Adrenal gland (tissue), 12 donors: ENCODE measurements around the gene RNASE7. TPM values are rescaled to one million over a fixed set of nuclear protein-coding genes. Genes with fewer than 3 reads are reported as not detected.

ENCODE experiments used
- DNase-seq, 7 donors: peaks; one replicate each; pipeline ENCODE4 v3.0.0-alpha.2; 2019 to 2020
- H3K27ac ChIP-seq, 5 donors: fragments of 200-600 bp; sonication (generic) in 4 of 5; 1 replicate in 3 of 5; 2 replicates in 2 of 5; pipeline versions ENCODE4 v1.5.1 to v1.8.0; 2016 to 2020; ENCODE audit warnings: mild to moderate bottlenecking in 1 of 5
- H3K27me3 ChIP-seq: fragments of 200-600 bp; 2 replicates; pipeline ENCODE4 v1.8.0; 2021
- H3K36me3 ChIP-seq, 2 donors: fragments of 200-600 bp; replicated peaks in 1 of 2; 1 replicate in 1 of 2; 2 replicates in 1 of 2; pipeline versions ENCODE4 v1.5.1 to v1.8.0; 2018 to 2022
- H3K4me1 ChIP-seq, 2 donors: fragments of 200-600 bp; replicated peaks in 1 of 2; 1 replicate in 1 of 2; 2 replicates in 1 of 2; pipeline versions ENCODE4 v1.5.1 to v1.8.0; 2018 to 2021
- H3K4me3 ChIP-seq, 4 donors: fragments of 200-600 bp; sonication (generic) in 3 of 4; one replicate each; pipeline ENCODE4 v1.5.1; 2016 to 2018
- H3K9me3 ChIP-seq, 3 donors: fragments of 200-600 bp; sonication (generic) in 1 of 3; replicated peaks in 1 of 3; 1 replicate in 2 of 3; 2 replicates in 1 of 3; pipeline versions ENCODE4 v1.5.1 to v1.8.0; 2016 to 2021
- CTCF ChIP-seq, 6 experiments: fragments of 450-650 bp in 4 of 6; fragments of 200-600 bp in 2 of 6; sonication (generic) in 1 of 6; IDR thresholded peaks; 1 replicate in 5 of 6; 2 replicates in 1 of 6; pipeline versions ENCODE4 v1.5.1 to v1.8.0; 2016 to 2021; ENCODE audit warnings: antibody characterized with exemption in 6 of 6, mild to moderate bottlenecking in 2 of 6, moderate library complexity in 1 of 6
- POLR2A ChIP-seq, 2 donors: fragments of 450-650 bp; IDR thresholded peaks; one replicate each; pipeline ENCODE4 v1.6.1; 2017; ENCODE audit warnings: antibody characterized with exemption in 2 of 2, mild to moderate bottlenecking in 2 of 2, moderate library complexity in 1 of 2
- WGBS, 4 donors: extraction: QIAGEN DNeasy Blood & Tissue Kit in 2 of 4; methylation state at CpG; one replicate each; pipeline versions ENCODE4 v1.1.5 to v1.1.7; 2013 to 2017; 5-methylcytosine and 5-hydroxymethylcytosine counted together
- intact Hi-C, 2 donors: fragments of 100-400 bp; cut with DNase I; formaldehyde crosslinking; loops; one replicate each; pipeline versions ENCODE4 v1.14.1 to v1.15.0; 2022 to 2023
- polyA plus RNA-seq, 3 donors: library from polyadenylated mRNA; stranded (reverse); fragments of 200-250 nt in 2 of 3; fragments of 350-450 nt in 1 of 3; fragmentation: Illumina TruSeq in 1 of 3; extraction: RNeasy Lipid Tissue Mini Kit (QIAGEN cat#74804) in 1 of 3; gene quantifications; one replicate each; pipeline ENCODE4 v1.2.3, GENCODE V29; 2013 to 2014
- total RNA-seq, 9 donors: library from RNA; depleted of rRNA in 4 of 9; stranded (reverse); fragments of >200 nt in 4 of 9; fragments of 120-200 nt in 1 of 9; fragmentation: NEBNext Ultra II Directional in 1 of 9; extraction: Animal tissue kit (Norgen Biotek cat#: 25700) in 1 of 9; gene quantifications; one replicate each; pipeline versions ENCODE4 v1.1.0 to v1.2.4, GENCODE V29; 2013 to 2023
- donor health status: healthy with polysubstance abuse.
- donor health status: Bipolar disorder and iron deficiency.
- donor health status: DM: yes; HTN: yes; CAD: no.
- donor health status: DM: no; HTN: no; CAD: no.
- donor health status: DM: no; HTN: no; CAD: no.
- donor health status: DM: yes; HTN: yes; CAD: no.

Gene RNASE7
- total and polyA plus RNA-seq, 12 donors, result 0.20 to 0.34 TPM; not detected in 10

DNA sequence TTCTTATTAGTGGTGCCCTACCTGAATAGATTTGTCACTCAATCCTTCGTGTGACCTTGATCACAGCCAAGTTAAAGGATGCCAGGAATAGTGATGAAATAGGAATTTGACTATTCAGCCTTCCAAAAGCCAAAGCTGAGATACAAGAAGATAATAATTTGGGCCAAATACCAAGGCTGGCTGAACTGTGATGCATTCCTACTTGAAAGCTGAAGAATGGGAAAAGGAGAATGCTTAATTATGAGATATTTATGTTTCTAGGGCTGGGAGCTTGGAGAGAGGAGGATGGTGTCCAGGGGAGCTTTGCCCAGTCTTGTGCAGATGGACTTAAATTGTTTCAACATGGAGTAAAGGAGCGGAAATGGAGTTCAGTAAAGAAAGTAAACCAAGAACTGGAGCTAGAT lies 5.2 kb downstream of the RNASE7 start:
- intact Hi-C loops, result loop anchor here in 1 of 2 donors (2.0 kb wide), 1 partner anchor 21 kb away; no protein-coding TSS in a partner anchor
- 47 to 61% (median 57%) methylated on average over 2 of the region's 2 CpGs for WGBS, 4 donors
- peaks cover 38 to 51% of the 10 kb centered on the region in 2 donors for H3K4me1 ChIP-seq
- H3K36me3 ChIP-seq, result no peaks in the 10 kb centered on the region
- peak overlapping the region; percentile 13 to 81 (median 53) for H3K27ac ChIP-seq
- no peaks in the 10 kb centered on the region for H3K9me3 ChIP-seq
- no peaks in the 10 kb centered on the region for H3K27me3 ChIP-seq
- TF ChIP-seq CTCF (IDR thresholded peaks at IDR 0.05) (no peak), POLR2A (IDR thresholded peaks at IDR 0.05) (no peak)
- DNase-seq, result peak in 2 of 7 donors; percentile 48 to 49
- H3K4me3 ChIP-seq, result no peak overlapping the region

DNA sequence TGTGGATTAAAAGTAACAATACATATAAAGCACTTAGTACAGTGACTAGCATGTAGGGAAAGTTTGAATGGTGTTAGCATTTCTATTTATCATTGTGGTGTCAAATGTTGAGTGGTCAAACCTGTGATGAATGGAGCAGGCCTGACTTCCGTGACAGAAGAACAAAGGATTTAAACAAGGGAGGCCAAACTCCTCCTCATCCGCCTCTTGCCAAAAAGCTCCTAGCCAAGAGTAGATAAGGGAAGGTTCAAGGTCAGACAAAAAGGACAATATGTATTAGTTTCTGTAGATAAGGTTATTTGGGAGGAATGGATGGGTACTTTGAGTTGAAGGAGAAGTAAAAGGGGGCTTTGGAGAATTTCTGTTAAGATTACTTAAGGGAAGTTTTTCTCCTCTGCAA lies 6.5 kb downstream of the RNASE7 start:
- H3K27ac ChIP-seq, result peak overlapping the region in 4 of 5 donors; percentile 1 to 81 (median 64)
- peaks cover 28 to 41% of the 10 kb centered on the region in 2 donors for H3K4me1 ChIP-seq
- no peak overlapping the region for H3K4me3 ChIP-seq
- no peaks in the 10 kb centered on the region for H3K9me3 ChIP-seq
- TF ChIP-seq POLR2A (IDR thresholded peaks at IDR 0.05), result no peak
- no peak for TF ChIP-seq CTCF (IDR thresholded peaks at IDR 0.05)
- DNase-seq, result peak in 5 of 7 donors; percentile 47 to 81 (median 71)
- intact Hi-C loops, result no loop called here
- WGBS, 4 donors, result 22 to 43% (median 27%) methylated on average over 2 of the region's 2 CpGs
- H3K27me3 ChIP-seq, result no peaks in the 10 kb centered on the region
- H3K36me3 ChIP-seq, result no peaks in the 10 kb centered on the region

DNA sequence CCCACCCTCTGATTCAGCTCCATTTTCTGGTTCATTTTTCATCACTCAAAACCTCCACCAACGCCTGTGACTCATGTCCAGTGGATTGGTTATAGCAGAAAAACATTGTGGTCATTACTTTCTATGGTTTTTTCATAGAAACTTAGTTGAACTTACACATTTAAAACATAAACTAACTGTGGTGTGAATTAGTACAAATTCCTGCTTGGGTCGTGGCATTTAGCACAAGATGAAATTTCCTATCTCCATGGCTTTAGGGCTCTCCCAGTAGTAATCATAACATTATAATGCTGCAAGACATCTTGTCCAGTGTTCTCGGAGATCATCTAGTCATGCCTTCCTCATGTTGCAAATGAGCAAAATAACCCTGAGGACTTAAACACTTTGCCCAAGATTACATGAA lies 7.1 kb downstream of the RNASE7 start:
- TF ChIP-seq POLR2A (IDR thresholded peaks at IDR 0.05), result no peak
- no peak for TF ChIP-seq CTCF (IDR thresholded peaks at IDR 0.05)
- H3K9me3 ChIP-seq, result no peaks in the 10 kb centered on the region
- H3K4me3 ChIP-seq, result no peak overlapping the region
- H3K27ac ChIP-seq, result peak overlapping the region in 4 of 5 donors; percentile 14 to 81 (median 64)
- no peak for DNase-seq
- peaks cover 22 to 39% of the 10 kb centered on the region in 2 donors for H3K4me1 ChIP-seq
- no peaks in the 10 kb centered on the region for H3K36me3 ChIP-seq
- 53 to 60% (median 56%) methylated on average over 3 of the region's 3 CpGs for WGBS, 4 donors
- intact Hi-C loops, result no loop called here
- no peaks in the 10 kb centered on the region for H3K27me3 ChIP-seq

GRCh38 chr14:21050597-21050996 lies 8.4 kb downstream of the RNASE7 start:
- H3K4me1 ChIP-seq, result peaks cover 21 to 37% of the 10 kb centered on the region in 2 donors
- H3K4me3 ChIP-seq, result no peak overlapping the region
- TF ChIP-seq CTCF (IDR thresholded peaks at IDR 0.05) (no peak), POLR2A (IDR thresholded peaks at IDR 0.05) (no peak)
- H3K36me3 ChIP-seq, result no peaks in the 10 kb centered on the region
- WGBS, 4 donors, result 72 to 79% (median 75%) methylated on average over 3 of the region's 3 CpGs
- DNase-seq, result no peak
- intact Hi-C loops, result no loop called here
- H3K27me3 ChIP-seq, result no peaks in the 10 kb centered on the region
- no peak overlapping the region for H3K27ac ChIP-seq
- H3K9me3 ChIP-seq, result no peaks in the 10 kb centered on the region
